Measurements from ENCODE around the gene MLF2. TPM values are rescaled to one million over a fixed set of nuclear protein-coding genes. Genes with fewer than 3 reads are reported as not detected.

The MLF2 gene
- total and polyA plus RNA-seq, 9 of the 15 experiments (the other 6 are each of a cell fraction or from before 2014, with no cell fraction given): 11.4 to 190 (median 139) TPM

GRCh38 chr12:6791931-6792520 is 39.1 kb upstream of the MLF2 start (continued):
- TF ChIP-seq SNAPC5 (CRISPR knock-in tag; IDR thresholded peaks at IDR 0.05) (no peak), ESRRB (CRISPR knock-in tag; IDR thresholded peaks at IDR 0.05; ENCODE audit: borderline replicate concordance) (no peak), REST (IDR thresholded peaks at IDR 0.05; ENCODE audit: borderline replicate concordance) (no peak), REST (CRISPR knock-in tag; IDR thresholded peaks at IDR 0.05; ENCODE audit: low read depth) (no peak)

Measured in K562 (cell line).